GM13977 (cell line): ENCODE measurements around the gene SLC6A6.

ENCODE experiments used
- DNase-seq: peaks from one replicate; pipeline ENCODE4 v3.0.0; 2012; ENCODE audit warnings: low spot score
- CTCF ChIP-seq: IDR thresholded peaks from 2 replicates; pipeline ENCODE4 v1.5.1; 2012; ENCODE audit warnings: mild to moderate bottlenecking, control low read depth; ENCODE audit not compliant: insufficient read depth; ENCODE audit errors: extremely low read depth, missing control alignments
- in situ Hi-C: fragments of 300-500 bp; cut with MboI; formaldehyde crosslinking; loops from one replicate; pipeline ENCODE4 v1.12.0; 2022; ENCODE audit warnings: low sequenced_read_pairs, low pct_unique_long_range_greater_than_20kb, mixed read lengths, inconsistent platforms; ENCODE audit not compliant: unreplicated experiment

The SLC6A6 gene

GRCh38 chr3:14524920-14525660 lies 122.7 kb downstream of the SLC6A6 start:
- TF ChIP-seq CTCF: no peak
- in situ Hi-C loops: no loop called here
- no peak for DNase-seq

GRCh38 chr3:14525685-14526631 lies 123.6 kb downstream of the SLC6A6 start:
- DNase-seq: no peak
- in situ Hi-C loops: no loop called here

DNA sequence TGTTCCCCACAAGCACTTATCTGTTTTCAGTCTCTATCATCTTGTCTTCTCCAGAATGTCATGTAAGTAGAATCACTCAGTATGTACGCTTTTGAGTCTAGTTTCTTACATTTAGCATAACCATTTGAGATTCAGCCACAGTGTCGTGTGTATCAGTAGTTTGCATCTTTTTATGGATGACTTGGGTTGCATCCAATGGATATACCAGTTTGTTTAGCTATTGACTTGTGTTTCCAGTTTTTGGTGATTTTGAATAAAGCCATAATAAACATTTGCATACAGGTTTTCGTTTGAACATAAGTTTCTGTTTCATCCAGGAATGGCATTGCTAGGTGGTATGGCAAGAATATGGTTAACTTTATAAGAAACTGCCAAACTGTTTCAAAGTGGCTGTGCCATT lies 125.7 kb downstream of the SLC6A6 start:
- TF ChIP-seq CTCF: no peak
- DNase-seq: no peak
- in situ Hi-C loops: no loop called here

More at GRCh38 chr3:14525685-14526631, 123.6 kb downstream of the SLC6A6 start:
- TF ChIP-seq CTCF: no peak

DNA sequence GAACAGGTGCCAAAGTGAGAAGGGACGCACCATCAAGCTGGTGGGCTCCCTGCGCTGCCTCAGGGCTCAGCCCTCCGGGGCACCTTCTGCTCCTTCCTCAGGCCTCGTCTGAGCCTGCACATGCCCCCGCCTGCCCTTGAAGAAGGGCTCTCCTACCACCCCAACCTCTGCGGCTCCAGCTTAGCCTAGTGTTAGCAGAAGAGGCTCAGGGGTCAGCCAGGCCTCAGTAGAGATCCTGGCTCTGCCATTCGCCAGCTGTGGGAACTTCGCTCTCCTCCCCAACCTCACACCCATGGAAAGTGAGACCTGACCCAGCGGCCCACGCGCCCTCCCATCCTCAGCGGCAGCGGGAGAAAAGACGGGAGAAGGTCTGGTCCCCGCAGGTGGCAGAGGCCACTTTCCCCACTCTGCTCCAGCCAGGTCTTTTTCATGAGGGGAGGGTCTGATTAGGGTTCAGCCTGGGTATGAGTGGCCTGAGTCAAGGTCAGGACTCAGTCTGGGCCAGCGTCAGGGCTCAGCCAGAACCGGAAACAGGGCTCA lies 129.5 kb downstream of the SLC6A6 start:
- in situ Hi-C loops: no loop called here
- DNase-seq: no peak

GRCh38 chr3:14532691-14533456 lies 130.5 kb downstream of the SLC6A6 start:
- in situ Hi-C loops: no loop called here
- no peak for DNase-seq

More for the DNA sequence above, 129.5 kb downstream of the SLC6A6 start:
- TF ChIP-seq CTCF: no peak

More at GRCh38 chr3:14532691-14533456, 130.5 kb downstream of the SLC6A6 start:
- no peak for TF ChIP-seq CTCF
